ENCODE measurements around the gene ZNF804A. TPM values are rescaled to one million over a fixed set of nuclear protein-coding genes. Genes with fewer than 3 reads are reported as not detected.

The ZNF804A gene
- total RNA-seq, 3 donors from 2014 or later = under 0.01 to 0.29 (median 0.16) TPM

GRCh38 chr2:184646177-184646576 is 47.8 kb downstream of the ZNF804A start:
- Histone ChIP-seq H3K36me3 (no peaks in the 10 kb centered on the region), H3K4me1 (no peaks in the 10 kb centered on the region), H3K27me3 (no peaks in the 10 kb centered on the region), H3K9me3 (no peaks in the 10 kb centered on the region), H3K27ac (no peak overlapping the region), H3K4me3 (no peak overlapping the region)
- DNase-seq (ENCODE audit: low spot score in 2 of 2) = no peak
- intact Hi-C loops (cut with DNase I; ENCODE audit: low total_unique reads) = no loop called here
- TF ChIP-seq POLR2A (IDR thresholded peaks at IDR 0.05) (no peak), POLR2AphosphoS5 (IDR thresholded peaks at IDR 0.05) (no peak), CTCF (IDR thresholded peaks at IDR 0.05) (no peak)

GRCh38 chr2:184646593-184646992 is 48.3 kb downstream of the ZNF804A start:
- H3K9me3 ChIP-seq = no peaks in the 10 kb centered on the region
- no peak for DNase-seq (ENCODE audit: low spot score in 2 of 2)
- H3K27me3 ChIP-seq = no peaks in the 10 kb centered on the region
- H3K27ac ChIP-seq = no peak overlapping the region
- intact Hi-C loops (cut with DNase I; ENCODE audit: low total_unique reads) = no loop called here
- H3K4me3 ChIP-seq = no peak overlapping the region
- no peaks in the 10 kb centered on the region for H3K4me1 ChIP-seq
- TF ChIP-seq POLR2AphosphoS5 (IDR thresholded peaks at IDR 0.05) (no peak), CTCF (IDR thresholded peaks at IDR 0.05) (no peak)
- no peaks in the 10 kb centered on the region for H3K36me3 ChIP-seq

GRCh38 chr2:184654945-184655344 is 56.6 kb downstream of the ZNF804A start:
- no peaks in the 10 kb centered on the region for H3K4me1 ChIP-seq
- intact Hi-C loops (cut with DNase I; ENCODE audit: low total_unique reads) = no loop called here
- no peaks in the 10 kb centered on the region for H3K27me3 ChIP-seq
- no peak for DNase-seq (ENCODE audit: low spot score in 2 of 2)
- H3K36me3 ChIP-seq = no peaks in the 10 kb centered on the region
- H3K4me3 ChIP-seq = no peak overlapping the region
- TF ChIP-seq CTCF (IDR thresholded peaks at IDR 0.05) (no peak), POLR2AphosphoS5 (IDR thresholded peaks at IDR 0.05) (no peak), POLR2A (IDR thresholded peaks at IDR 0.05) (no peak)
- H3K27ac ChIP-seq = no peak overlapping the region
- H3K9me3 ChIP-seq = no peaks in the 10 kb centered on the region

- Histone ChIP-seq H3K36me3 (no peaks in the 10 kb centered on the region), H3K4me3 (no peak overlapping the region)
- TF ChIP-seq POLR2AphosphoS5 (IDR thresholded peaks at IDR 0.05) (no peak), CTCF (IDR thresholded peaks at IDR 0.05) (no peak), POLR2A (IDR thresholded peaks at IDR 0.05) (no peak)
Measured at GRCh38 chr2:184677171-184677570, 78.8 kb downstream of the ZNF804A start.

GRCh38 chr2:184679219-184680018 is 81.1 kb downstream of the ZNF804A start:
- Histone ChIP-seq H3K27me3 (no peaks in the 10 kb centered on the region), H3K9me3 (no peaks in the 10 kb centered on the region), H3K36me3 (no peaks in the 10 kb centered on the region), H3K4me1 (no peaks in the 10 kb centered on the region), H3K4me3 (no peak overlapping the region), H3K27ac (no peak overlapping the region)
- TF ChIP-seq POLR2A (IDR thresholded peaks at IDR 0.05) = no peak
- no peak for DNase-seq (ENCODE audit: low spot score in 2 of 2)
- intact Hi-C loops (cut with DNase I; ENCODE audit: low total_unique reads) = no loop called here

More at GRCh38 chr2:184677171-184677570, 78.8 kb downstream of the ZNF804A start:
- DNase-seq (ENCODE audit: low spot score in 2 of 2) = no peak
- intact Hi-C loops (cut with DNase I; ENCODE audit: low total_unique reads) = no loop called here
- Histone ChIP-seq H3K9me3 (no peaks in the 10 kb centered on the region), H3K27me3 (no peaks in the 10 kb centered on the region), H3K4me1 (no peaks in the 10 kb centered on the region), H3K27ac (no peak overlapping the region)
